Ecto neural progenitor cell (in vitro differentiated cells): Measurements from ENCODE around the gene S100A12.
A peak's percentile ranks its signal among the peaks of the same experiment; 100 is the strongest.

Experiments
- DNase-seq: peaks from one replicate; pipeline ENCODE4 v3.0.0-alpha.2; 2018; ENCODE audit warnings: low spot score

Gene S100A12

GRCh38 chr1:153353226-153353947 is 22.0 kb downstream of the S100A12 start:
- peak; percentile 59 for DNase-seq

- DNase-seq, result peak; percentile 68
Measured at GRCh38 chr1:153352523-153352922, 22.9 kb downstream of the S100A12 start.

- DNase-seq, result peak; percentile 22
Measured at GRCh38 chr1:153350321-153350957, 25.0 kb downstream of the S100A12 start.

GRCh38 chr1:153349363-153350320 is 25.8 kb downstream of the S100A12 start:
- DNase-seq, result peak; percentile 33

GRCh38 chr1:153348511-153349362 is 26.7 kb downstream of the S100A12 start, which contains the start of gene PGLYRP4:
Gene PGLYRP4 (minus strand): TSS chr1:153348841. CDS start chr1:153347932, 909 bp downstream.
- peak; percentile 31 for DNase-seq

- peak; percentile 18 for DNase-seq
Measured at GRCh38 chr1:153347856-153348255, 27.6 kb downstream of the S100A12 start.

- peak; percentile 19 for DNase-seq
Measured at GRCh38 chr1:153347049-153347448, 28.4 kb downstream of the S100A12 start.

GRCh38 chr1:153346077-153346723 is 29.2 kb downstream of the S100A12 start:
- peak; percentile 28 for DNase-seq

- peak; percentile 31 for DNase-seq
Measured at GRCh38 chr1:153345187-153346076, 30.0 kb downstream of the S100A12 start.

- peak; percentile 22 for DNase-seq
Measured at GRCh38 chr1:153344718-153345025, 30.7 kb downstream of the S100A12 start.

- peak; percentile 18 for DNase-seq
Measured at GRCh38 chr1:153343811-153344717, 31.4 kb downstream of the S100A12 start.

- DNase-seq, result no peak
Measured at GRCh38 chr1:153343040-153343681, 32.3 kb downstream of the S100A12 start.

GRCh38 chr1:153342178-153342577 is 33.2 kb downstream of the S100A12 start:
- no peak for DNase-seq

GRCh38 chr1:153341431-153341934 is 33.9 kb downstream of the S100A12 start:
- no peak for DNase-seq

- DNase-seq, result no peak
Measured at GRCh38 chr1:153340356-153340755, 35.1 kb downstream of the S100A12 start.

- no peak for DNase-seq
Measured at GRCh38 chr1:153339802-153340201, 35.6 kb downstream of the S100A12 start.

- no peak for DNase-seq
Measured at GRCh38 chr1:153337980-153338853, 37.2 kb downstream of the S100A12 start.
